GM18867 (cell line): ENCODE measurements around the gene HEATR5A.
"Not testable (repeated sequence)": the region's sequence is repeated elsewhere in the genome, so short reads cannot be mapped to it uniquely, and the experiment has no call there.

Experiments
- ATAC-seq: cut with Tn5 transposase; IDR thresholded peaks from one replicate; pipeline ENCODE4 v1.9.1; 2021; ENCODE audit warnings: mild to moderate bottlenecking, moderate library complexity; ENCODE audit not compliant: unreplicated experiment

Gene HEATR5A

DNA sequence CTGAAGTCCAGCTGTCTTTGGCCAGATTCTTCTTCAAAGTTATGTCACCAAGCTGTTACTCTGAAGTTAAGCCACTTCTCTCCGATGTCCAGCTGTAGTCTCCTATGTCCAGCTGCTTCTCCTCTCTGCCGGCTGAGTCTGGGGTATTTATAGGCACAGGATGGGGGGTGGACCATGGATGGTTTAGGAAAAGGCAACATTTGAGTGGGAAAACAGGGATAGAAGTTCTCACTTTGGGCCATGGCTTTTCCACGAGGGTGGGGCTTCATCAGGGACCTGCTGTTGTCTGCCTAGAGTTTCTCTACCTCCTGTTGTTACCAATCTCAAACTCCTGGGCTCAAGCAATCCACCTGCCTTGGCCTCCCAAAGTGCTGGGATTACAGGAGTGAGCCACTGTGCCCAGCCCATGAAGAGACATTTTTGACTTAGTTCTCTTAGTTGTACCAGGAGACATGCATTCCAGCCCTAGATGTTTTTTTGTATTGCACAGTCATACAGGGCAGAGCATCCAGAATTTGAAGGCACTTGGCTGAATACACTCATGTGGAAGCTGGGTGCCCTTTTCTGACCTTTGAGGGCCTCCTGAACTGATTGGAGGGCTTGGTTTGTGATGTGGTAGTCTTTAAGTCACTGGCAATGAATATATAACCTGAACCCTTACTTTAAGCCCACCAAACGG is 132.9 kb downstream of the HEATR5A start:
- ATAC-seq, result no peak

GRCh38 chr14:31286456-31287293 is 133.7 kb downstream of the HEATR5A start:
- no peak for ATAC-seq

GRCh38 chr14:31283578-31284252 is 136.6 kb downstream of the HEATR5A start:
- ATAC-seq, result peak; percentile 77

DNA sequence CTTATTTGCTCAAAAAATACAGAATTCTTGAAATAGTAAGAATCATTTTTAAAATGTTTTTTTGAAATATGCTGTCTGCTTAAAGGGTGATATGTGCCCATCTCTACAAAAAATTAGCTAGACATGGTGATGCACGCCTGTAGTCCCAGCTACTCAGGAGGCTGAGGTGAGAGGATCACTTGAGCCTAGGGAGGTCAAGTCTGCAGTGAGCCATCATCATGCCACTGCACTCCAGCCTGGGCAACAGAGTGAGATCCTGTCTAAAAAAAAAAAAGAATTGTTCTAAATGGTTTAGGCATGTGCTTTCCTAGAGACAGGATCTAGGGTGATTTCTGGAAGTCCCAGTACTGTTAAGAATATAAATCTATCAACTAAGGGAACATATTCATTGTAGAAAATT is 137.2 kb downstream of the HEATR5A start:
- peak; percentile 19 for ATAC-seq

GRCh38 chr14:31280871-31281220 is 139.5 kb downstream of the HEATR5A start:
- no peak for ATAC-seq

DNA sequence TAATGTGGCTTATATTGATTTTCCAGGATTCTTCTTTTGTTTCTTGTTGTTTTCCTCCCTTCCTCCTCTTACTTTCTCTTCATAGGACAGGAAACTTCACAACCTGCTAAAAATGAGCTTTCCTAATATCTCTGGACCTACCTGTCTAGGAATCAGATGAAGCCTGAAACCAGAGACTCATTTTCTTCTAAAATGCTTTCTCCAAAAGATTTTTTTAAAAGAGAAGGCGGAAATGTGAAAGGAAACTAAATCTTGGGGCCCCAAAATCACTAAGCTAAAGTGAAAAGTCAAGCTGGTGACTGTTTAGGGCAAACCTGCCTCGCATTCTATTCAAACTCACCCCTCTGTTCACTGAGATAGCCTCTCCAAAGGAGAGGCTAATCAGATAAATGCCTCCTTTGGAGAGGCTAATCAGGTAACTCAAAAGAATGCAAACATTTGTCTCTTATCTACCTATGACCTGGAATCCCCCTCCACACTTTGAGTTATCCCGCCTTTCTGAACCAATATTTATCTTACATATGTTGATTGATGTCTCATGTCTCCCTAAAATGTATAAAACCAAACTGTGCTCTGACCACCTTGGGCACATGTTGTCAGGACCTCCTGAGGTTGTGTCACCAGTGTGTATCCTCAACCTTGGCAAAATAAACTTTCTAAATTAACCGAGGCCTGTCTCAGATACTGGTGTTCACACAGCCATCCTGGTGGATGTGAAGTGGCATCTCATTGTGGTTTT is 140.0 kb downstream of the HEATR5A start:
- no peak for ATAC-seq

- no peak for ATAC-seq
These were observed 141.5 kb downstream of the HEATR5A start for GRCh38 chr14:31278883-31279282.

GRCh38 chr14:31277085-31277484 is 143.3 kb downstream of the HEATR5A start:
- ATAC-seq, result no peak

DNA sequence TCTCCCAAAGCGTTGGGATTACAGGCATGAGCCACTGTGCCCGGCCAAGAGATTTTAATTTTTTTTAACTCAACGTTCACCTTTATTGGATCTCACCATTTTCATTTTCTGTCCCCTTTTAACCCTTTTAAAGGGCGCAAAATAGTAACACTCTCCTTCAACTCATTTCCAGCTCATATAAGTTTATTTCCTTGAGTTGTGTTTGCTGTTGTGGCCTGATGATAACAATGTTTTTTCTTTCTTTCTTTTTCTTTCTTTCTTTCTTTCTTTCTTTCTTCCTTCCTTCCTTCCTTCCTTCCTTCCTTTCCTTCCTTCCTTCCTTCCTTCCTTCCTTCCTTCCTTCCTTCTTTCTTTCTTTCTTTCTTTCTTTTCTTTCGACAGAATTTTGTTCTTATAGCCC is 143.9 kb downstream of the HEATR5A start:
- ATAC-seq, result not testable (repeated sequence)

- ATAC-seq, result no peak
These were observed 144.6 kb downstream of the HEATR5A start for GRCh38 chr14:31275731-31276130.

DNA sequence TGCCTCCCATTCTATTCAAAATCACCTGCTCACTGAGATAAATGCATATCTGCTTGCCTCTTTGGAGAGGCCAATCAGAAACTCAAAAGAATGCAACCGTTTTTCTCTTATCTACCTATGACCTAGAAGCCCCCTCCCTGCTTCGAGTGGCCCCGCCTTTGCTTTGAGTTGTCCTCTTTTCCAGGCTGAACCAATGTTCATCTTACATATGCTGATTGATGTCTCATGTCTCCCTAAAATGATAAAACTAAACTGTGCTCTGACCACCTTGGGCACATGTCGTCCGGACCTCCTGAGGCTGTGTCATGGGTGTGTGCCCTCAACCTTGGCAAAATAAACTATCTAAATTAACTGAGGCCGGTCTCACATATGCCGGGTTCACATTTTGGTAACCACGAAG is 148.7 kb downstream of the HEATR5A start:
- ATAC-seq, result no peak

DNA sequence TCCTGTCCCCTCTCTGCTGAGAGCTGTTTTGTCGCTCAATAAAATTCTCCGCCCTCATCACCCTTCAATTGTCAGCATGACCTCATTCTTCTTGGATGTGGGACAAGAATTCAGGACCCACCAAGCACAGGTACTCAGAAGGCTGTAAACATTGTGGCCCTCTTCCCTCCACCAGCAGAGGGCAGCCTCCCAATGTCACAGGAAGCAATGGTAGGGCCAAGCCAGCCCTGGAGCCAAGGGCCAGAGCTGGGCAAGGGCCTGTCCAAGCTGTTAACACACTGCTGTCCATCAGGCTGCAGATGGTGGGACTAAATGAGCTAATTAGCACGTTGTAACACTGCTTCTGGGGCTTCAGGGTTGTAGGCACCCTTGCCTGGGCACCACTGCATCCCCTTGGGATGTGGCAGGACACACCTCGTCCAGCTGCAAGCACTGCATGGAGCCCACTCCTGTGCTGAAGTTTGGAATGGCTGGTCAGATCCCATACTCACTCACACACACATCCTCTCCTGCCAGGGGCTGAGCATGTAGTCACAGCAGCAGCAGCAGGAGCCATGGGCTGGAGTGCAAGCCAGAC is 150.1 kb downstream of the HEATR5A start:
- peak; percentile 50 for ATAC-seq

GRCh38 chr14:31269634-31270195 is 150.6 kb downstream of the HEATR5A start:
- no peak for ATAC-seq

GRCh38 chr14:31268216-31268615 is 152.1 kb downstream of the HEATR5A start:
- ATAC-seq, result no peak

GRCh38 chr14:31266437-31267331 is 153.7 kb downstream of the HEATR5A start:
- ATAC-seq, result no peak

- no peak for ATAC-seq
These were observed 154.5 kb downstream of the HEATR5A start for GRCh38 chr14:31265701-31266398.

DNA sequence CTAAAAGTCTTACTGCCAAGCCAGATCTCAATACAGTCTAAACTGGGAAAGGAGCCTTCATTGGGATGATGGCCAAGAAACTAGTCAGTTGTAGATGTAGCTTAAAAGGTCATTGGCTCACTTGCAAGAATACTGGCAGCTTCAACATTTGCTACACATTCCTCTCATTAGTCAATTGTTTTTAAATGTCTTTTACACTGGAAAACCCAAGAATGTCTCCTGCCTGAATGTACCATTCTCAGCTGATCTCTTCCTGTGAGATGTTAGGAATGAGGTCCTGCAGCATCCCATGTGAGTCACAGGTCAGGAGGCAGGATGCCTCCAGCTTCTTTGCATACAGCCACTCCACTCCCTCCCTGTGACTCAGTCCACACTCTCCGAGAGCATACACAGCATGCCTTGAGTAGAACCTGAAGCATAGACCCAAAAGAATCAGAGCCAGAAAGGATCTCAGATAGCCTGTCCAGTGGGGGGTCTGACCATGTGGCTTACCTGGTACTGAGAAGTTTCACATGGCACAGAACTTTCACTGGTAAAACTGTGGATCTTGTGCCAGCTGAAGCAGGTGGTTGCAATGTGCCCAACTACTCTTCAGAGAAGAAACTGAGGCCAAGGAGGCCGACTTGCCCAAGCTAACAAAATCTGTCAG is 156.7 kb downstream of the HEATR5A start:
- no peak for ATAC-seq
